ENCODE results near the gene TPD52L1. TPM values are rescaled to one million over a fixed set of nuclear protein-coding genes. Genes with fewer than 3 reads are reported as not detected.

Gene TPD52L1
- total and polyA plus RNA-seq, 2 of the 13 experiments (the other 11 are each of a cell fraction or from before 2014, with no cell fraction given) = 0.49 to 0.53 TPM

GRCh38 chr6:125312950-125313349 lies 159.4 kb downstream of the TPD52L1 start (continued):
- TF ChIP-seq MLXIP (CRISPR knock-in tag; IDR thresholded peaks at IDR 0.05; ENCODE audit: borderline replicate concordance) (no peak), FUBP1 (CRISPR knock-in tag; IDR thresholded peaks at IDR 0.05; ENCODE audit: borderline replicate concordance) (no peak)

Other genes starting within 250 kb of the TPD52L1 start
- 1.2 and 2.2 TPM in 2 replicates for gene RNF217, start 191.3 kb upstream of the TPD52L1 start, total RNA-seq (2016; rRNA removed; fragmentation: Illumina TruSeq; extraction: Trizol)
- 1.9 and 2.4 TPM in 2 replicates for gene RNF217, start 191.3 kb upstream of the TPD52L1 start, polyA plus RNA-seq (2011; rRNA removed)
- 78.7 and 90.7 TPM in 2 replicates for gene HDDC2, start 148.2 kb downstream of the TPD52L1 start, total RNA-seq (2016; rRNA removed; fragmentation: Illumina TruSeq; extraction: Trizol)
- 67.3 and 76.7 TPM in 2 replicates for gene HDDC2, start 148.2 kb downstream of the TPD52L1 start, polyA plus RNA-seq (2011; rRNA removed)